Liver (tissue), 9 donors: ENCODE data around the gene ARHGAP21. TPM values are rescaled to one million over a fixed set of nuclear protein-coding genes. Genes with fewer than 3 reads are reported as not detected.

Experiments used
- DNase-seq: peaks from one replicate; pipeline ENCODE4 v3.0.0-alpha.2; 2017; ENCODE audit warnings: low spot score
- H3K27ac ChIP-seq, 2 donors: one replicate each; pipeline ENCODE4 v1.7.0; 2013; ENCODE audit warnings: inconsistent platforms in 2 of 2, low read length in 2 of 2, control low read depth in 1 of 2, low read depth in 1 of 2, mild to moderate bottlenecking in 1 of 2
- H3K27me3 ChIP-seq, 4 donors: one replicate each; pipeline versions ENCODE4 v1.6.1 to v1.7.0; 2013; ENCODE audit warnings: low read length in 3 of 4, inconsistent platforms in 1 of 4, mild to moderate bottlenecking in 1 of 4, moderate library complexity in 1 of 4; ENCODE audit not compliant: control insufficient read depth in 4 of 4, insufficient read depth in 4 of 4
- H3K36me3 ChIP-seq, 4 donors: one replicate each; pipeline versions ENCODE4 v1.6.1 to v1.7.0; 2013; ENCODE audit warnings: low read length in 3 of 4, mild to moderate bottlenecking in 3 of 4, low read depth in 1 of 4, moderate library complexity in 1 of 4; ENCODE audit not compliant: control insufficient read depth in 4 of 4, insufficient read depth in 3 of 4
- H3K4me1 ChIP-seq, 4 donors: one replicate each; pipeline versions ENCODE4 v1.6.1 to v1.7.0; 2013; ENCODE audit warnings: low read length in 3 of 4, mild to moderate bottlenecking in 3 of 4, moderate library complexity in 1 of 4; ENCODE audit not compliant: control insufficient read depth in 4 of 4, insufficient read depth in 4 of 4
- H3K4me3 ChIP-seq, 3 donors: one replicate each; pipeline versions ENCODE4 v1.6.1 to v1.7.0; 2013; ENCODE audit warnings: low read length in 3 of 3, control low read depth in 1 of 3, low read depth in 1 of 3, mild to moderate bottlenecking in 1 of 3
- H3K9ac ChIP-seq, 2 donors: one replicate each; pipeline ENCODE4 v1.7.0; 2013; ENCODE audit warnings: low read length in 2 of 2, mild to moderate bottlenecking in 2 of 2, moderate library complexity in 2 of 2, control low read depth in 1 of 2, low read depth in 1 of 2
- H3K9me3 ChIP-seq, 4 donors: one replicate each; pipeline versions ENCODE4 v1.6.1 to v1.7.0; 2013; ENCODE audit warnings: low read length in 3 of 4; ENCODE audit not compliant: control insufficient read depth in 4 of 4
- EGR1 ChIP-seq, 2 donors: IDR thresholded peaks; 2 replicates each; pipeline ENCODE4 v1.6.1; 2016 to 2018; ENCODE audit warnings: antibody characterized with exemption in 2 of 2, low read depth in 2 of 2
- FOXA1 ChIP-seq: IDR thresholded peaks from 2 replicates; pipeline ENCODE4 v1.6.1; 2016; ENCODE audit warnings: antibody characterized with exemption
- FOXA2 ChIP-seq: IDR thresholded peaks from 2 replicates; pipeline ENCODE4 v1.6.1; 2016; ENCODE audit warnings: antibody characterized with exemption
- GABPA ChIP-seq, 2 donors: IDR thresholded peaks in 1 of 2; conservative IDR thresholded peaks in 1 of 2; 2 replicates each; pipeline ENCODE4 v1.6.1; 2016; ENCODE audit warnings: antibody characterized with exemption in 2 of 2, mild to moderate bottlenecking in 1 of 2, moderate library complexity in 1 of 2
- HNF4A ChIP-seq, 2 donors: conservative IDR thresholded peaks; 2 replicates each; pipeline ENCODE4 v1.6.1; 2016; ENCODE audit warnings: antibody characterized with exemption in 2 of 2, mild to moderate bottlenecking in 2 of 2
- HNF4G ChIP-seq: IDR thresholded peaks from 2 replicates; pipeline ENCODE4 v1.6.1; 2016; ENCODE audit warnings: antibody characterized with exemption
- JUND ChIP-seq, 2 donors: IDR thresholded peaks; 2 replicates each; pipeline ENCODE4 v1.6.1; 2016; ENCODE audit warnings: antibody characterized with exemption in 2 of 2
- NR2F2 ChIP-seq: IDR thresholded peaks from 2 replicates; pipeline ENCODE4 v1.6.1; 2016; ENCODE audit warnings: antibody characterized with exemption
- RAD21 ChIP-seq, 2 donors: IDR thresholded peaks; 2 replicates each; pipeline ENCODE4 v1.6.1; 2016; ENCODE audit warnings: antibody characterized with exemption in 2 of 2, mild to moderate bottlenecking in 2 of 2
- RXRA ChIP-seq, 2 donors: IDR thresholded peaks; 2 replicates each; pipeline ENCODE4 v1.6.1; 2017 to 2018; ENCODE audit warnings: antibody characterized with exemption in 2 of 2, mild to moderate bottlenecking in 1 of 2
- YY1 ChIP-seq: IDR thresholded peaks from 2 replicates; pipeline ENCODE4 v1.6.1; 2016; ENCODE audit warnings: antibody characterized with exemption, mild to moderate bottlenecking
- WGBS: extraction: QIAGEN DNeasy Blood & Tissue Kit; methylation state at CpG from one replicate; pipeline ENCODE4 v1.1.7; 2013; 5-methylcytosine and 5-hydroxymethylcytosine counted together
- polyA plus RNA-seq, 2 donors: library from polyadenylated mRNA; stranded (reverse) in 1 of 2; unstranded in 1 of 2; fragments of 200-250 nt in 1 of 2; fragments of >200 nt in 1 of 2; fragmentation: Nextera tagmentation in 1 of 2; extraction: Ambion mirVana in 1 of 2; gene quantifications; one replicate each; pipeline versions ENCODE4 v1.2.1 to v1.2.3, GENCODE V29; 2013 to 2015
- total RNA-seq, 2 donors: library from RNA; depleted of rRNA; stranded (reverse); fragments of >200 nt; gene quantifications; one replicate each; pipeline ENCODE4 v1.2.3, GENCODE V29; 2014
- TF ChIP-seq, protein P1 (sequence below): IDR thresholded peaks from 2 replicates; pipeline ENCODE4 v1.6.1; 2016; ENCODE audit warnings: antibody characterized with exemption
- TF ChIP-seq, protein P2 (sequence below): IDR thresholded peaks from 2 replicates; pipeline ENCODE4 v1.6.1; 2016; ENCODE audit warnings: antibody characterized with exemption, mild to moderate bottlenecking
- TF ChIP-seq, protein P3 (sequence below): fragments of 150-350 bp; IDR thresholded peaks from 2 replicates; pipeline ENCODE4 v1.5.1; 2017; ENCODE audit warnings: improper control_type of control experiment, low read depth, low read length; ENCODE audit not compliant: missing input control
- TF ChIP-seq, protein P4 (sequence below): IDR thresholded peaks from 2 replicates; pipeline ENCODE4 v1.6.1; 2016; ENCODE audit warnings: antibody characterized with exemption
- TF ChIP-seq, protein P5 (sequence below): IDR thresholded peaks from 2 replicates; pipeline ENCODE4 v1.6.1; 2016; ENCODE audit warnings: antibody characterized with exemption
- donor health status: healthy.
- donor health status: healthy.
- donor health status: healthy.
- donor health status: healthy.
- donor health status: healthy.

ARHGAP21 gene
- total and polyA plus RNA-seq, 4 donors: 7.8 to 30.6 (median 15.7) TPM

DNA sequence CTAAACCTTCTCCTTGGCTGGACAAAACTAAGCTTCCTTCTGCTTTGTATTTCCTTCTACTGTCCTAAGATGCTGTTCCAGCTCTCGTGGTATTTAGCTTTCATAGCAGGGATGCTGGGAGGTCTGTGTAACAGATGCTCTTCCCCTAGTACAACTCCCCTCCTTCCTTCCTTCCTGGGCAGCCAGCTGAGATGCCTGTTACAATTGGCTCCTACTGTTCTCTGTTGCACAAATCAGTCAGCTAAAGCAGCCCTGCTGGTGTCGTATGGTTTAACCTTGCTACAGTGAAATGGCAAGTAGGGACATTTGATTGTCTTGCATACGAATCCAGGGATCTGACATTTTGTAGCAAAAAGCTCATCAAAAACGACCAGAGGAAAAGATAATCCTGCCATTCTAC is 143.8 kb downstream of the ARHGAP21 start (continued):
- TF ChIP-seq, protein P1, sequence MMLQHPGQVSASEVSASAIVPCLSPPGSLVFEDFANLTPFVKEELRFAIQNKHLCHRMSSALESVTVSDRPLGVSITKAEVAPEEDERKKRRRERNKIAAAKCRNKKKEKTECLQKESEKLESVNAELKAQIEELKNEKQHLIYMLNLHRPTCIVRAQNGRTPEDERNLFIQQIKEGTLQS: no peak

DNA sequence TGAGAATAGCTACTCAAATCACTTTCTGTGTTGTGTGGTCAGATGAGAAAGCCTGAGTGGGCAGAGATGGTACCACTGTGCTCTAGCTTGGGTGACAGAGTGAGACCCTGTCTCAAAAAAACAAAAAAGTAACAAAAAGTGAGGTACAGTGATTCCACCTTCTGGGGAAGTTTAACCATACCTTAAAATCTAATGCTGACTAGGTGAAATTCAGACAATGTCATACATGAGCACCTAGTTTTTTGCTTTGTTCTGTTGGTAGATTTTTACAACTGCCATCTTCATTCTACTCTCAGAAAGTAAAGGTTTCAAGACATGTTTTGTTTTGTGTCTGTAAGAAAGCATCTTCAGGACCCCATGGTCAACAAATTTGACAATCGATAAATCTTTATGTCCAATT is 144.2 kb downstream of the ARHGAP21 start:
- Histone ChIP-seq H3K4me3 (no peak overlapping the region), H3K27ac (no peak overlapping the region), H3K9ac (no peak overlapping the region), H3K4me1 (no peaks in the 10 kb centered on the region), H3K27me3 (no peaks in the 10 kb centered on the region), H3K36me3 (peaks cover 0 to 4% (median 2%) of the 10 kb centered on the region in 4 donors), H3K9me3 (no peaks in the 10 kb centered on the region)
- TF ChIP-seq, protein P1: no peak
- TF ChIP-seq, protein P2, sequence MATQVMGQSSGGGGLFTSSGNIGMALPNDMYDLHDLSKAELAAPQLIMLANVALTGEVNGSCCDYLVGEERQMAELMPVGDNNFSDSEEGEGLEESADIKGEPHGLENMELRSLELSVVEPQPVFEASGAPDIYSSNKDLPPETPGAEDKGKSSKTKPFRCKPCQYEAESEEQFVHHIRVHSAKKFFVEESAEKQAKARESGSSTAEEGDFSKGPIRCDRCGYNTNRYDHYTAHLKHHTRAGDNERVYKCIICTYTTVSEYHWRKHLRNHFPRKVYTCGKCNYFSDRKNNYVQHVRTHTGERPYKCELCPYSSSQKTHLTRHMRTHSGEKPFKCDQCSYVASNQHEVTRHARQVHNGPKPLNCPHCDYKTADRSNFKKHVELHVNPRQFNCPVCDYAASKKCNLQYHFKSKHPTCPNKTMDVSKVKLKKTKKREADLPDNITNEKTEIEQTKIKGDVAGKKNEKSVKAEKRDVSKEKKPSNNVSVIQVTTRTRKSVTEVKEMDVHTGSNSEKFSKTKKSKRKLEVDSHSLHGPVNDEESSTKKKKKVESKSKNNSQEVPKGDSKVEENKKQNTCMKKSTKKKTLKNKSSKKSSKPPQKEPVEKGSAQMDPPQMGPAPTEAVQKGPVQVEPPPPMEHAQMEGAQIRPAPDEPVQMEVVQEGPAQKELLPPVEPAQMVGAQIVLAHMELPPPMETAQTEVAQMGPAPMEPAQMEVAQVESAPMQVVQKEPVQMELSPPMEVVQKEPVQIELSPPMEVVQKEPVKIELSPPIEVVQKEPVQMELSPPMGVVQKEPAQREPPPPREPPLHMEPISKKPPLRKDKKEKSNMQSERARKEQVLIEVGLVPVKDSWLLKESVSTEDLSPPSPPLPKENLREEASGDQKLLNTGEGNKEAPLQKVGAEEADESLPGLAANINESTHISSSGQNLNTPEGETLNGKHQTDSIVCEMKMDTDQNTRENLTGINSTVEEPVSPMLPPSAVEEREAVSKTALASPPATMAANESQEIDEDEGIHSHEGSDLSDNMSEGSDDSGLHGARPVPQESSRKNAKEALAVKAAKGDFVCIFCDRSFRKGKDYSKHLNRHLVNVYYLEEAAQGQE: no peak
- no peak for TF ChIP-seq FOXA2
- TF ChIP-seq, protein P3, sequence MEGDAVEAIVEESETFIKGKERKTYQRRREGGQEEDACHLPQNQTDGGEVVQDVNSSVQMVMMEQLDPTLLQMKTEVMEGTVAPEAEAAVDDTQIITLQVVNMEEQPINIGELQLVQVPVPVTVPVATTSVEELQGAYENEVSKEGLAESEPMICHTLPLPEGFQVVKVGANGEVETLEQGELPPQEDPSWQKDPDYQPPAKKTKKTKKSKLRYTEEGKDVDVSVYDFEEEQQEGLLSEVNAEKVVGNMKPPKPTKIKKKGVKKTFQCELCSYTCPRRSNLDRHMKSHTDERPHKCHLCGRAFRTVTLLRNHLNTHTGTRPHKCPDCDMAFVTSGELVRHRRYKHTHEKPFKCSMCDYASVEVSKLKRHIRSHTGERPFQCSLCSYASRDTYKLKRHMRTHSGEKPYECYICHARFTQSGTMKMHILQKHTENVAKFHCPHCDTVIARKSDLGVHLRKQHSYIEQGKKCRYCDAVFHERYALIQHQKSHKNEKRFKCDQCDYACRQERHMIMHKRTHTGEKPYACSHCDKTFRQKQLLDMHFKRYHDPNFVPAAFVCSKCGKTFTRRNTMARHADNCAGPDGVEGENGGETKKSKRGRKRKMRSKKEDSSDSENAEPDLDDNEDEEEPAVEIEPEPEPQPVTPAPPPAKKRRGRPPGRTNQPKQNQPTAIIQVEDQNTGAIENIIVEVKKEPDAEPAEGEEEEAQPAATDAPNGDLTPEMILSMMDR: no peak
- no peak for TF ChIP-seq HNF4G
- no peak for TF ChIP-seq YY1
- TF ChIP-seq RXRA (IDR thresholded peaks at IDR 0.05): no peak
- TF ChIP-seq HNF4A (conservative IDR thresholded peaks at IDR 0.05): no peak
- TF ChIP-seq, protein P4, sequence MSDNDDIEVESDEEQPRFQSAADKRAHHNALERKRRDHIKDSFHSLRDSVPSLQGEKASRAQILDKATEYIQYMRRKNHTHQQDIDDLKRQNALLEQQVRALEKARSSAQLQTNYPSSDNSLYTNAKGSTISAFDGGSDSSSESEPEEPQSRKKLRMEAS: no peak
- no peak for TF ChIP-seq RAD21 (IDR thresholded peaks at IDR 0.05)
- no peak for TF ChIP-seq FOXA1
- TF ChIP-seq EGR1 (IDR thresholded peaks at IDR 0.05; ENCODE audit: low read depth in 2 of 2): no peak
- no peak for TF ChIP-seq GABPA (IDR thresholded peaks at IDR 0.05 in 1 of 2, conservative IDR thresholded peaks at IDR 0.05 in 1 of 2)
- no peak for TF ChIP-seq NR2F2
- TF ChIP-seq JUND (IDR thresholded peaks at IDR 0.05): no peak
- TF ChIP-seq, protein P5, sequence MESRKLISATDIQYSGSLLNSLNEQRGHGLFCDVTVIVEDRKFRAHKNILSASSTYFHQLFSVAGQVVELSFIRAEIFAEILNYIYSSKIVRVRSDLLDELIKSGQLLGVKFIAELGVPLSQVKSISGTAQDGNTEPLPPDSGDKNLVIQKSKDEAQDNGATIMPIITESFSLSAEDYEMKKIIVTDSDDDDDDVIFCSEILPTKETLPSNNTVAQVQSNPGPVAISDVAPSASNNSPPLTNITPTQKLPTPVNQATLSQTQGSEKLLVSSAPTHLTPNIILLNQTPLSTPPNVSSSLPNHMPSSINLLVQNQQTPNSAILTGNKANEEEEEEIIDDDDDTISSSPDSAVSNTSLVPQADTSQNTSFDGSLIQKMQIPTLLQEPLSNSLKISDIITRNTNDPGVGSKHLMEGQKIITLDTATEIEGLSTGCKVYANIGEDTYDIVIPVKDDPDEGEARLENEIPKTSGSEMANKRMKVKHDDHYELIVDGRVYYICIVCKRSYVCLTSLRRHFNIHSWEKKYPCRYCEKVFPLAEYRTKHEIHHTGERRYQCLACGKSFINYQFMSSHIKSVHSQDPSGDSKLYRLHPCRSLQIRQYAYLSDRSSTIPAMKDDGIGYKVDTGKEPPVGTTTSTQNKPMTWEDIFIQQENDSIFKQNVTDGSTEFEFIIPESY: no peak
- 97% methylated on average over 1 of the region's 1 CpG for WGBS
- DNase-seq: no peak
